ENCODE results near the gene LEPR.

Gene LEPR

GRCh38 chr1:65469889-65470340, 49.4 kb downstream of the LEPR start:
- Histone ChIP-seq H3K4me3 (ENCODE audit: low read depth, low read length) (no peak overlapping the region), H3K27ac (peak overlapping the region; percentile 32), H3K27me3 (ENCODE audit: control insufficient read depth, insufficient read depth, low read length) (no peaks in the 10 kb centered on the region), H3K4me2 (ENCODE audit: low read length) (no peak overlapping the region), H2AFZ (no peak overlapping the region), H3K4me1 (no peaks in the 10 kb centered on the region), H3K79me2 (no peaks in the 10 kb centered on the region), H3K36me3 (ENCODE audit: control insufficient read depth, insufficient read depth, low read length) (no peaks in the 10 kb centered on the region), H3K9ac (no peak overlapping the region), H3K9me3 (ENCODE audit: control insufficient read depth, low read length) (no peaks in the 10 kb centered on the region)
- TF ChIP-seq CTCF (IDR thresholded peaks at IDR 0.05): no peak

All from parathyroid adenoma (tissue), 2 donors.